ENCODE results near the gene MARCHF10. TPM values are rescaled to one million over a fixed set of nuclear protein-coding genes. Genes with fewer than 3 reads are reported as not detected.
"Not testable (repeated sequence)": the region's sequence is repeated elsewhere in the genome, so short reads cannot be mapped to it uniquely, and the experiment has no call there.

MARCHF10 gene
- total RNA-seq, 2 experiments from 2014 or later = 0.08 to 0.14 TPM

DNA sequence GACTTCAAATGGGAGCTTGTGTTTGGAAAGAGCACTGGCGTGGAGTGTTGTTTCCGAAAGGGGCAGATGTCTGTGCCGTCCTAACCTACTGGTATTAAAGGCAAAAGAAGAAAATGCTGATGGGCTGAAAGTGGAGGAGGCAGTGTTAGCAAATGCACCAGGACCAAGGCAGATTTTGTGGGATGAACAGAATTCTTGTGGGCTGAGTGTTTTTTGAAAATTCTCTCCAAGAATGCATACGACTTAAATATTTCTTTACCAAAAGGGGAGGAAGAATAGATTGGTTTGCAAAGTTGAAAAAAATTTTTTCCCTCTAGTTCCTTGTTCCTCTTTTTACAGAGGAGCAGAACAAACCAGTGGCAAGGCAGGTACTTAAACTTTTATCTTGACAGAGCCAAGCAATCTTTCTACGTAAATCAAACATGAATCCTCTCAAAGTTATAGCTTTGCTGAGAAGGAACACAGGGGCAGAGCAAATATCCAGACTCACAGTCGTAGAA, 16.8 kb downstream of the MARCHF10 start:
- Mint-ChIP-seq H3K4me1 (peaks cover 8% of the 10 kb centered on the region), H3K4me3 (no peak overlapping the region), H3K27me3 (peaks cover 22% of the 10 kb centered on the region)

GRCh38 chr17:62790564-62790986, 17.5 kb downstream of the MARCHF10 start:
- peaks cover 1% of the 10 kb centered on the region for H3K36me3 Mint-ChIP-seq
- POLR2A ChIA-PET = no interaction called here
- no peak overlapping the region for H3K4me3 Mint-ChIP-seq
- DNase-seq (no peak), ATAC-seq (ENCODE audit: low read depth) (no peak)
- no peak overlapping the region for H3K27ac Mint-ChIP-seq
- peaks cover 6% of the 10 kb centered on the region for H3K9me3 Mint-ChIP-seq
- H3K4me1 Mint-ChIP-seq = peaks cover 8% of the 10 kb centered on the region
- H3K27me3 Mint-ChIP-seq = peaks cover 23% of the 10 kb centered on the region

More for the DNA sequence above, 16.8 kb downstream of the MARCHF10 start:
- DNase-seq (no peak), ATAC-seq (ENCODE audit: low read depth) (no peak)
- POLR2A ChIA-PET = no interaction called here
- Mint-ChIP-seq H3K27ac (no peak overlapping the region), H3K36me3 (peaks cover 1% of the 10 kb centered on the region), H3K9me3 (peaks cover 4% of the 10 kb centered on the region)

GRCh38 chr17:62787366-62787765, 20.7 kb downstream of the MARCHF10 start:
- H3K36me3 Mint-ChIP-seq = no peaks in the 10 kb centered on the region
- H3K27me3 Mint-ChIP-seq = peaks cover 17% of the 10 kb centered on the region
- H3K27ac Mint-ChIP-seq = no peak overlapping the region
- peaks cover 5% of the 10 kb centered on the region for H3K9me3 Mint-ChIP-seq
- POLR2A ChIA-PET = no interaction called here
- H3K4me3 Mint-ChIP-seq = no peak overlapping the region
- H3K4me1 Mint-ChIP-seq = no peaks in the 10 kb centered on the region
- ATAC-seq (ENCODE audit: low read depth) (no peak), DNase-seq (no peak)

DNA sequence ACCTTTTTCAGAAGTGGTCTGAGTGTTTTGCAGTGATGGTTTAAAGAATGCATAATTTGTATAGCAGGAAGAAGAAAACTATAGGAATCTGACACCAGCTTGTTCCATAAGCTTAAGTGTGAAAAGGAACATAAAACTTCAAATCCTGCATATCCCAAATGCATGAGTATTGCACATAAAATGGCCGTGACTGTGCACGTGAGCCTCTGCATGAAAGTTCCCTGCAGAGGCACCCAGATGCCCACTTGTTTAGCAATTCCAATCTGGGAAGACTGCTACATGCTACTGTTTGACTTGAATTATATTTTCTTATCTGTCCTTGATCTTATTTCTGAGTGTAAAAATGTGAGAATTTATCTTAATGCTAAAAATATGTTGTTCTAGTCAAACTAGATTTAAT, 21.5 kb downstream of the MARCHF10 start:
- Mint-ChIP-seq H3K27me3 (peaks cover 15% of the 10 kb centered on the region), H3K4me3 (no peak overlapping the region), H3K36me3 (no peaks in the 10 kb centered on the region), H3K27ac (no peak overlapping the region), H3K9me3 (peaks cover 5% of the 10 kb centered on the region), H3K4me1 (no peaks in the 10 kb centered on the region)
- POLR2A ChIA-PET = no interaction called here
- ATAC-seq (ENCODE audit: low read depth) (no peak), DNase-seq (no peak)

DNA sequence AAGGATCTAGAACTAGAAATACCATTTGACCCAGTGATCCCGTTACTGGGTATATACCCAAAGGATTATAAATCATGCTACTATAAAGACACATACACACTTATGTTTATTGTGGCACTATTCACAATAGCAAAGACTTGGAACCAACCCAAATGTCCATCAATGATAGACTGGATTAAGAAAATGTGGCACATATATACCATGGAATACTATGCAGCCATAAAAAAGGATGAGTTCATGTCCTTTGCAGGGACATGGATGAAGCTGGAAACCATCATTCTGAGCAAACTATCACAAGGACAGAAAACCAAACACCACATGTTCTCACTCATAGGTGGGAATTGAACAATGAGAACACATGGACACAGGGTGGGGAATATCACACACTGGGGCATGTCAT, 22.1 kb downstream of the MARCHF10 start:
- ATAC-seq (ENCODE audit: low read depth); H3K9me3 Mint-ChIP-seq; POLR2A ChIA-PET; DNase-seq; H3K4me3 Mint-ChIP-seq; H3K27ac Mint-ChIP-seq; H3K4me1 Mint-ChIP-seq; H3K36me3 Mint-ChIP-seq: not testable (repeated sequence)
- peaks cover 14% of the 10 kb centered on the region for H3K27me3 Mint-ChIP-seq

- Mint-ChIP-seq H3K27ac (no peak overlapping the region), H3K4me1 (no peaks in the 10 kb centered on the region)
- POLR2A ChIA-PET = no interaction called here
Measured at GRCh38 chr17:62782730-62783270, 25.3 kb downstream of the MARCHF10 start.

DNA sequence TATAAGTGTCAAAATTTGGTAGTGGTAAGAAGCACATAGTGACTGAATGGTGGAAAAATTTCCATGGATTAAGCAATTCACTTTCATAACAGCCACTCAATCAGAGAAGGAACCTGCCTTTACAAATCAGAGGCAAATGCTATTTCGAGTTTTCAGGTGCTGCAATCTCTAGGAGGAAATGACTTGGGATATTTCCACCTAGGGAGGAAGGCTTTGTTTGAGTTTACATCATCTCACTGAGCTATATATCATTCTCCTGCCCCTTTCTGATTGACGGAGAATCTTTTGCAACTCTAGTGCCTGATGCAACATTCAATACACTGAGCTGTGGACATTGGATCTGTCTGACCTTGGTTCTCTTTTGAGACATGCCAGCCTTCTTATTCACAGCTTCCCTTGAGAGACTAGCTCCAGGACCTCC, 26.3 kb downstream of the MARCHF10 start:
- DNase-seq = no peak
- H3K27ac Mint-ChIP-seq = no peak overlapping the region
- no peak for ATAC-seq (ENCODE audit: low read depth)
- H3K36me3 Mint-ChIP-seq = no peaks in the 10 kb centered on the region
- peaks cover 5% of the 10 kb centered on the region for H3K9me3 Mint-ChIP-seq
- H3K27me3 Mint-ChIP-seq = peaks cover 10% of the 10 kb centered on the region
- POLR2A ChIA-PET = no interaction called here
- H3K4me3 Mint-ChIP-seq = no peak overlapping the region
- no peaks in the 10 kb centered on the region for H3K4me1 Mint-ChIP-seq

More at GRCh38 chr17:62782730-62783270, 25.3 kb downstream of the MARCHF10 start:
- no peak for DNase-seq
- H3K9me3 Mint-ChIP-seq = peaks cover 5% of the 10 kb centered on the region
- no peaks in the 10 kb centered on the region for H3K36me3 Mint-ChIP-seq
- no peak for ATAC-seq (ENCODE audit: low read depth)
- peaks cover 10% of the 10 kb centered on the region for H3K27me3 Mint-ChIP-seq
- no peak overlapping the region for H3K4me3 Mint-ChIP-seq

- no peak for ATAC-seq (ENCODE audit: low read depth)
- peaks cover 10% of the 10 kb centered on the region for H3K27me3 Mint-ChIP-seq
- no peak for DNase-seq
- no peaks in the 10 kb centered on the region for H3K4me1 Mint-ChIP-seq
- POLR2A ChIA-PET = no interaction called here
- H3K27ac Mint-ChIP-seq = no peak overlapping the region
- no peak overlapping the region for H3K4me3 Mint-ChIP-seq
- no peaks in the 10 kb centered on the region for H3K36me3 Mint-ChIP-seq
- H3K9me3 Mint-ChIP-seq = peaks cover 5% of the 10 kb centered on the region
Measured at GRCh38 chr17:62781356-62781755, 26.8 kb downstream of the MARCHF10 start.

DNA sequence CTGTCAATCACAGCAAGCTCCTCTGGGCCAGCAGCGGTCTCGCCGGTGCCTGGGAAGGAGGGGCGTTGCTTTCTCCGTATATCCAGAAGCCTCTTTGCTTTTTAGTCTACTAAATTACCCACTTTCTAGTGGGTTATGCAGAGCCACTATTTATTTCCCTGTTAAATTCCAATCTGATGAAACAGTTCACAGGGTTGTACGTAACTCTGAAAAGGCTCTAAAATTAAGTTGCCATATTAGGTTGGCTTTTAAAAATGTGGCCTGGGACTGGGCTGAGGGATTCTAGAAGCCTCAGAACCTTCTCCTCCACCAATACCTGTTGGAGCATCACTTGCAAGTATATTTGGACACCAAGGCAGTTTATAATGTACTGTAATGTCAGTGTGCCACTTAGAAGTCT, 27.2 kb downstream of the MARCHF10 start:
- DNase-seq (no peak), ATAC-seq (ENCODE audit: low read depth) (no peak)
- Mint-ChIP-seq H3K27ac (no peak overlapping the region), H3K4me1 (no peaks in the 10 kb centered on the region), H3K27me3 (peaks cover 10% of the 10 kb centered on the region), H3K9me3 (peaks cover 5% of the 10 kb centered on the region), H3K36me3 (no peaks in the 10 kb centered on the region), H3K4me3 (no peak overlapping the region)
- POLR2A ChIA-PET = no interaction called here

GRCh38 chr17:62780269-62780668, 27.8 kb downstream of the MARCHF10 start:
- POLR2A ChIA-PET = no interaction called here
- no peak for DNase-seq
- Mint-ChIP-seq H3K27me3 (peaks cover 8% of the 10 kb centered on the region), H3K4me3 (no peak overlapping the region), H3K4me1 (no peaks in the 10 kb centered on the region), H3K27ac (no peak overlapping the region), H3K9me3 (peaks cover 3% of the 10 kb centered on the region), H3K36me3 (no peaks in the 10 kb centered on the region)
- ATAC-seq (ENCODE audit: low read depth) = no peak

GRCh38 chr17:62778990-62779681, 29.0 kb downstream of the MARCHF10 start:
- Mint-ChIP-seq H3K9me3 (peaks cover 3% of the 10 kb centered on the region), H3K27me3 (peaks cover 5% of the 10 kb centered on the region), H3K27ac (no peak overlapping the region), H3K4me1 (no peaks in the 10 kb centered on the region), H3K4me3 (no peak overlapping the region), H3K36me3 (no peaks in the 10 kb centered on the region)
- POLR2A ChIA-PET = interaction anchor here (0.6 kb wide), 1 partner anchor 65 kb away, joined by 3 read pairs; no protein-coding TSS in a partner anchor
- DNase-seq (no peak), ATAC-seq (ENCODE audit: low read depth) (no peak)

DNA sequence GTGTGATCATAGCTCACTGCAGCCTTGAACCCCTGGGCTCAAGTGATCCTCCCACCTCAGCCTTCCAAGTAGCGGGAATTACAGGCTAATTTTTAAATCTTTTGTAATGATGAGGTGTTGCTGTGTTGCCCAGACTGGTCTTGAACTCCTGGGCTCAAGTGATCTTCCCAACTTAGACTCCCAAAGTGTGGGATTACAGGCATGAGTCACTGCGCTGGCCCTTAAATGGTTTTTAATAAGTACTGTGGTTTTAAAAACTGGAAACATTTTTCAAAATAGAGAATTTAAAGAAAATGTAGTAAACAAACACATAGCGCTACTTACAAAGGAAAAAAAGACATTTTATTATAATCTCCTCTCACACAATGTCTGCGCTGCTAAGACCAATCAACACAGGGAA, 32.2 kb downstream of the MARCHF10 start:
- H3K9me3 Mint-ChIP-seq = no peaks in the 10 kb centered on the region
- no peak overlapping the region for H3K4me3 Mint-ChIP-seq
- no peak overlapping the region for H3K27ac Mint-ChIP-seq
- POLR2A ChIA-PET = no interaction called here
- no peaks in the 10 kb centered on the region for H3K36me3 Mint-ChIP-seq
- DNase-seq (no peak), ATAC-seq (ENCODE audit: low read depth) (no peak)
- H3K27me3 Mint-ChIP-seq = peaks cover 3% of the 10 kb centered on the region
- no peaks in the 10 kb centered on the region for H3K4me1 Mint-ChIP-seq

- H3K36me3 Mint-ChIP-seq = no peaks in the 10 kb centered on the region
- ATAC-seq (ENCODE audit: low read depth) (no peak), DNase-seq (no peak)
- POLR2A ChIA-PET = no interaction called here
- no peak overlapping the region for H3K4me3 Mint-ChIP-seq
- no peaks in the 10 kb centered on the region for H3K9me3 Mint-ChIP-seq
- H3K4me1 Mint-ChIP-seq = no peaks in the 10 kb centered on the region
- no peak overlapping the region for H3K27ac Mint-ChIP-seq
- peaks cover 3% of the 10 kb centered on the region for H3K27me3 Mint-ChIP-seq
Measured at GRCh38 chr17:62774338-62774737, 33.8 kb downstream of the MARCHF10 start.

- POLR2A ChIA-PET = no interaction called here
- Mint-ChIP-seq H3K27ac (no peak overlapping the region), H3K4me1 (no peaks in the 10 kb centered on the region)
Measured at GRCh38 chr17:62767997-62768396, 40.1 kb downstream of the MARCHF10 start.

More at GRCh38 chr17:62767997-62768396, 40.1 kb downstream of the MARCHF10 start:
- no peaks in the 10 kb centered on the region for H3K9me3 Mint-ChIP-seq
- H3K4me3 Mint-ChIP-seq = no peak overlapping the region
- no peaks in the 10 kb centered on the region for H3K36me3 Mint-ChIP-seq
- DNase-seq (no peak), ATAC-seq (ENCODE audit: low read depth) (no peak)
- peaks cover 15% of the 10 kb centered on the region for H3K27me3 Mint-ChIP-seq

Measured in activated naive CD8-positive, alpha-beta T cell treated with anti-CD3 and anti-CD28 coated beads, Interleukin-2, amount 10 ng/mL, durations not matched to agents 7 days and 5 days (primary cell).